GM18511 (cell line): ENCODE data around the gene LENG9.
"Not testable (repeated sequence)": the region's sequence is repeated elsewhere in the genome, so short reads cannot be mapped to it uniquely, and the experiment has no call there.

Source experiments
- ATAC-seq: cut with Tn5 transposase; IDR thresholded peaks from one replicate; pipeline ENCODE4 v1.9.1; 2021; ENCODE audit warnings: mild to moderate bottlenecking, moderate library complexity; ENCODE audit not compliant: unreplicated experiment

The LENG9 gene

GRCh38 chr19:54480051-54480450, 16.5 kb upstream of the LENG9 start:
- ATAC-seq = no peak

GRCh38 chr19:54478677-54479266, 15.2 kb upstream of the LENG9 start:
- no peak for ATAC-seq

GRCh38 chr19:54477650-54478049, 14.1 kb upstream of the LENG9 start:
- ATAC-seq = no peak

- no peak for ATAC-seq
Measured at GRCh38 chr19:54475706-54476105, 12.1 kb upstream of the LENG9 start.

GRCh38 chr19:54473892-54474372, 10.4 kb upstream of the LENG9 start:
- ATAC-seq = no peak

GRCh38 chr19:54473071-54473891, 9.7 kb upstream of the LENG9 start, which contains the start of gene CDC42EP5:
Gene CDC42EP5, minus strand, starts transcription at chr19:54473296. Its CDS starts 7,749 bp downstream, at chr19:54465547.
- no peak for ATAC-seq

GRCh38 chr19:54470991-54471782, 7.6 kb upstream of the LENG9 start:
- ATAC-seq = no peak

GRCh38 chr19:54470276-54470887, 6.8 kb upstream of the LENG9 start:
- no peak for ATAC-seq

GRCh38 chr19:54469496-54469934, 5.9 kb upstream of the LENG9 start:
- no peak for ATAC-seq

GRCh38 chr19:54466110-54466480, 2.5 kb upstream of the LENG9 start:
- ATAC-seq = not testable (repeated sequence)

- no peak for ATAC-seq
Measured at GRCh38 chr19:54465426-54466109, 2.0 kb upstream of the LENG9 start.

GRCh38 chr19:54464630-54465425, 1.2 kb upstream of the LENG9 start:
- ATAC-seq = peak; percentile 51

- peak; percentile 51 for ATAC-seq
Measured at GRCh38 chr19:54464044-54464629, 559 bp upstream of the LENG9 start.

- peak; percentile 19 for ATAC-seq
Measured at GRCh38 chr19:54462655-54463530, 685 bp downstream of the LENG9 start.

GRCh38 chr19:54462047-54462654, 1.4 kb downstream of the LENG9 start:
- no peak for ATAC-seq

GRCh38 chr19:54461613-54462012, 2.0 kb downstream of the LENG9 start:
- ATAC-seq = no peak

- no peak for ATAC-seq
Measured at GRCh38 chr19:54461210-54461609, 2.4 kb downstream of the LENG9 start.
